GM21576 (cell line): Measurements from ENCODE around the gene CHTF18.
"Not testable (repeated sequence)": the region's sequence is repeated elsewhere in the genome, so short reads cannot be mapped to it uniquely, and the experiment has no call there.

Experiments used
- ATAC-seq: cut with Tn5 transposase; IDR thresholded peaks from one replicate; pipeline ENCODE4 v1.9.1; 2021; ENCODE audit warnings: mild to moderate bottlenecking, moderate library complexity; ENCODE audit not compliant: unreplicated experiment

CHTF18 gene

GRCh38 chr16:774086-775001, 14.1 kb upstream of the CHTF18 start:
- no peak for ATAC-seq

- no peak for ATAC-seq
These were observed 13.1 kb upstream of the CHTF18 start for GRCh38 chr16:775236-775796.

- ATAC-seq = not testable (repeated sequence)
These were observed 12.1 kb upstream of the CHTF18 start for GRCh38 chr16:776298-776697.

GRCh38 chr16:776824-777223, 11.6 kb upstream of the CHTF18 start:
- no peak for ATAC-seq

- no peak for ATAC-seq
These were observed 10.6 kb upstream of the CHTF18 start for GRCh38 chr16:777826-778225.

- ATAC-seq = no peak
These were observed 10.0 kb upstream of the CHTF18 start for GRCh38 chr16:778447-778846.

- ATAC-seq = no peak
These were observed 9.4 kb upstream of the CHTF18 start for GRCh38 chr16:778909-779527.

- ATAC-seq = no peak
These were observed 8.9 kb upstream of the CHTF18 start for GRCh38 chr16:779561-779960.

GRCh38 chr16:780296-780695, 8.1 kb upstream of the CHTF18 start:
- no peak for ATAC-seq

- ATAC-seq = no peak
These were observed 6.9 kb upstream of the CHTF18 start for GRCh38 chr16:781346-782010.

GRCh38 chr16:782258-782657, 6.2 kb upstream of the CHTF18 start:
- no peak for ATAC-seq

- ATAC-seq = no peak
These were observed 5.5 kb upstream of the CHTF18 start for GRCh38 chr16:782766-783403.

- ATAC-seq = no peak
These were observed 4.8 kb upstream of the CHTF18 start for GRCh38 chr16:783404-784161.

GRCh38 chr16:784431-784830, 4.0 kb upstream of the CHTF18 start:
- no peak for ATAC-seq

GRCh38 chr16:785563-786535, 2.6 kb upstream of the CHTF18 start:
- no peak for ATAC-seq

GRCh38 chr16:787321-787966, 976 bp upstream of the CHTF18 start:
- ATAC-seq = no peak

- peak; percentile 19 for ATAC-seq
These were observed 432 bp upstream of the CHTF18 start, which contains the start of gene RPUSD1 for GRCh38 chr16:787978-788398. TSS of gene RPUSD1 (minus strand) at chr16:788381. CDS start at chr16:787737, 644 bp downstream.

- no peak for ATAC-seq
These were observed 901 bp downstream of the CHTF18 start for GRCh38 chr16:789191-789850.
